NT2/D1 (cell line): ENCODE data around the gene FBXL7.

ENCODE experiments used
- SUZ12 ChIP-seq: IDR thresholded peaks from 2 replicates; pipeline ENCODE4 v1.6.1; 2011; ENCODE audit not compliant: insufficient read length, insufficient read depth; ENCODE audit errors: extremely low read depth
- ZNF274 ChIP-seq: IDR thresholded peaks from 2 replicates; pipeline ENCODE4 v1.6.1; 2011; ENCODE audit warnings: mild to moderate bottlenecking, low read depth, low read length

DNA sequence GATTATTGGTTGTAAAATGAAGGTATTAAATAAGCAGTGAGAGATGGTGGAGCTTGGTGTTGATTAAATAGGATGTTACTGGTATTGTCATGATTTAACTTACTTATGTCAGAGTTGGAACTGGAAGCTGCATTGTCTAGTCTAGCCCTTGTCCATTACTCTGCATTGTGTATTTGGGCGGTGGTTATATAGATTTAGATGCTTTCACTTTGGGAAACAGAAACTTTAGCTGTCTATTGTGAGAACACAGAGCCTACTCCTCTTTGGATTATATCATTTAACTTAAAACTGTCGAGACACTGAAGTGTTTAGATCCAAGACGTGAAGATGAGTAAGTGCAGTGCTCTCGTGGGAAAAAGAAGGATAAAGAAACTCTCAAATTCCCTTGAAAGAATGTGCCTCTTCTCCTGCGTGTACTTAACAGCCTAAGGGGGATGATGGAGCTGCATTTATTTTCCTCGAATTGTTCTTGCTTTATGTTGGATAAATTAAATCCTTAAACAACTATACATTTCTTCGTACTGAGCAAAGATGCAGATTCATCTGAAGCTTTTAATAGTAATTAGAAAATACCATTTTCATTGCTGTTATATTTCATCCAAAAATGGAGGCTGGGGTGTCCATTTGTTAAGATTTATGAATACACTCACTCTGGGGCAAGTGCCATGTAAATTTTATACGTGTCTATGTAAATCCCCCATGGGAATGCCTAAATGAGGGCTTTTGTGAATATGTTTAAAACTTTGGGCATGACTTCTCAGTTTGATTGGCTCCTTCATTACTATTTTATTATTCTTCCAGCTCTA, 21.6 kb downstream of the FBXL7 start:
- TF ChIP-seq SUZ12 (no peak), ZNF274 (no peak)
